Neuronal stem cell (in vitro differentiated cells): ENCODE results near the gene CDC42EP1. TPM values are rescaled to one million over a fixed set of nuclear protein-coding genes. Genes with fewer than 3 reads are reported as not detected.

Source experiments
- DNase-seq: peaks from one replicate; pipeline ENCODE4 v3.0.0-alpha.2; 2013; ENCODE audit warnings: low spot score
- H2AFZ ChIP-seq: one replicate; pipeline ENCODE4 v1.6.1; 2013; ENCODE audit warnings: mild to moderate bottlenecking, low read length, inconsistent platforms
- H2AK5ac ChIP-seq: 2 replicates; pipeline ENCODE4 v1.6.1; 2013; ENCODE audit warnings: low read depth, mild to moderate bottlenecking, inconsistent platforms, low read length, moderate library complexity, mixed read lengths
- H2BK120ac ChIP-seq: 2 replicates; pipeline ENCODE4 v1.6.1; 2013; ENCODE audit warnings: low read depth, mild to moderate bottlenecking, inconsistent platforms, low read length, moderate library complexity, mixed read lengths
- H2BK12ac ChIP-seq: one replicate; pipeline ENCODE4 v1.6.1; 2013; ENCODE audit warnings: low read length, inconsistent platforms
- H2BK15ac ChIP-seq: 2 replicates; pipeline ENCODE4 v1.6.1; 2013; ENCODE audit warnings: mild to moderate bottlenecking, low read length, inconsistent platforms, mixed read lengths
- H2BK5ac ChIP-seq: one replicate; pipeline ENCODE4 v1.6.1; 2013; ENCODE audit warnings: inconsistent platforms, mild to moderate bottlenecking, low read length, moderate library complexity
- H3K14ac ChIP-seq: one replicate; pipeline ENCODE4 v1.6.1; 2013; ENCODE audit warnings: low read length, inconsistent platforms
- H3K18ac ChIP-seq: 2 replicates; pipeline ENCODE4 v1.6.1; 2013; ENCODE audit warnings: low read length, inconsistent platforms
- H3K23ac ChIP-seq: 2 replicates; pipeline ENCODE4 v1.6.1; 2013; ENCODE audit warnings: low read depth, mild to moderate bottlenecking, mixed read lengths, low read length, inconsistent platforms; ENCODE audit not compliant: poor library complexity
- H3K27ac ChIP-seq: replicated peaks from 3 replicates; pipeline ENCODE4 v1.5.1; 2013; ENCODE audit warnings: low read length, inconsistent platforms
- H3K27me3 ChIP-seq, 3 experiments: 2 replicates each; pipeline ENCODE4 v1.6.1; 2013; ENCODE audit warnings: low read length in 3 of 3, mild to moderate bottlenecking in 2 of 3, inconsistent platforms in 1 of 3, low read depth in 1 of 3, mixed read lengths in 1 of 3, moderate library complexity in 1 of 3; ENCODE audit not compliant: control insufficient read depth in 3 of 3, insufficient read depth in 3 of 3
- H3K36me3 ChIP-seq, 2 donors: replicated peaks in 1 of 2; 2 replicates each; pipeline ENCODE4 v1.6.1; 2013; ENCODE audit warnings: low read length in 2 of 2; ENCODE audit not compliant: control insufficient read depth in 2 of 2, insufficient read depth in 2 of 2
- H3K4ac ChIP-seq: 2 replicates; pipeline ENCODE4 v1.6.1; 2013; ENCODE audit warnings: inconsistent platforms, mild to moderate bottlenecking, low read length, moderate library complexity
- H3K4me1 ChIP-seq, 2 donors: 1 replicate in 1 of 2; 2 replicates in 1 of 2; pipeline ENCODE4 v1.6.1; 2013; ENCODE audit warnings: low read length in 2 of 2, low read depth in 1 of 2; ENCODE audit not compliant: control insufficient read depth in 2 of 2, insufficient read depth in 1 of 2
- H3K4me2 ChIP-seq: one replicate; pipeline ENCODE4 v1.6.1; 2013; ENCODE audit warnings: mild to moderate bottlenecking, low read length, inconsistent platforms; ENCODE audit not compliant: insufficient read depth, poor library complexity, severe bottlenecking
- H3K4me3 ChIP-seq, 2 donors: 2 replicates each; pipeline ENCODE4 v1.5.1; 2013; ENCODE audit warnings: low read length in 2 of 2, mild to moderate bottlenecking in 2 of 2, inconsistent platforms in 1 of 2, moderate library complexity in 1 of 2
- H3K79me1 ChIP-seq: one replicate; pipeline ENCODE4 v1.6.1; 2013; ENCODE audit warnings: low read depth, mild to moderate bottlenecking, inconsistent platforms, low read length, moderate library complexity
- H3K9ac ChIP-seq: one replicate; pipeline ENCODE4 v1.6.1; 2013; ENCODE audit warnings: mild to moderate bottlenecking, low read depth, low read length, inconsistent platforms; ENCODE audit not compliant: poor library complexity
- H3K9me3 ChIP-seq, 2 donors: replicated peaks in 1 of 2; 2 replicates each; pipeline versions ENCODE3 to v1.6.1; 2013; ENCODE audit warnings: low read length in 2 of 2, mild to moderate bottlenecking in 2 of 2, inconsistent platforms in 1 of 2, low read depth in 1 of 2, mixed read lengths in 1 of 2, moderate library complexity in 1 of 2; ENCODE audit not compliant: control insufficient read depth in 2 of 2, insufficient read depth in 1 of 2
- H4K8ac ChIP-seq: one replicate; pipeline ENCODE4 v1.6.1; 2013; ENCODE audit warnings: low read depth, mild to moderate bottlenecking, inconsistent platforms, low read length, moderate library complexity
- H4K91ac ChIP-seq: one replicate; pipeline ENCODE4 v1.6.1; 2013; ENCODE audit warnings: low read length, low read depth, mild to moderate bottlenecking, inconsistent platforms; ENCODE audit not compliant: poor library complexity
- WGBS, 2 donors: extraction: QIAGEN DNeasy Blood & Tissue Kit; methylation state at CpG; one replicate each; pipeline ENCODE4 v1.1.7; 2013; ENCODE audit warnings: missing lambda C conversion rate in 2 of 2, mixed read lengths in 1 of 2; ENCODE audit not compliant: insufficient read length in 2 of 2, insufficient replicate concordance in 1 of 2; ENCODE audit errors: extremely low coverage in 2 of 2; 5-methylcytosine and 5-hydroxymethylcytosine counted together
- polyA plus RNA-seq, 2 experiments: library from polyadenylated mRNA; stranded (reverse); fragments of 200-250 nt; gene quantifications; one replicate each; pipeline ENCODE4 v1.2.3, GENCODE V29; 2013

The CDC42EP1 gene
- polyA plus RNA-seq (2013, experiment 1 of 2), result 16.9 TPM
- 16.2 TPM for polyA plus RNA-seq (2013, experiment 2 of 2)

GRCh38 chr22:37559901-37560607, at the start of gene CDC42EP1:
Gene CDC42EP1, plus strand, starts transcription at chr22:37560480. Its CDS starts 5,870 bp downstream, at chr22:37566350.
- peak within 1 kb of the TSS; percentile 97 for H2BK15ac ChIP-seq
- peaks cover 5% of the 10 kb centered on the region for H3K79me1 ChIP-seq
- H4K8ac ChIP-seq, result no peak within 1 kb of the TSS
- peak within 1 kb of the TSS; percentile 86 for H3K4ac ChIP-seq
- peak within 1 kb of the TSS; percentile 97 for H3K18ac ChIP-seq
- peaks cover 0 to 14% (median 0%) of the 10 kb centered on the region in 3 experiments for H3K27me3 ChIP-seq
- peak within 1 kb of the TSS; percentile 93 for H2AFZ ChIP-seq
- H4K91ac ChIP-seq, result no peak within 1 kb of the TSS
- no peaks in the 10 kb centered on the region for H3K9me3 ChIP-seq
- peak within 1 kb of the TSS; percentile 56 for H2BK120ac ChIP-seq
- no peak for DNase-seq
- peak within 1 kb of the TSS; percentile 43 for H2BK12ac ChIP-seq
- peak within 1 kb of the TSS; percentile 58 for H2BK5ac ChIP-seq
- no peak within 1 kb of the TSS for H3K27ac ChIP-seq
- H3K4me2 ChIP-seq, result peak within 1 kb of the TSS; percentile 96
- H2AK5ac ChIP-seq, result peak within 1 kb of the TSS; percentile 96
- peak within 1 kb of the TSS; percentile 75 for H3K14ac ChIP-seq
- H3K23ac ChIP-seq, result peak within 1 kb of the TSS; percentile 83
- H3K4me3 ChIP-seq, result peak within 1 kb of the TSS; percentile 85 to 86
- peaks cover 29 to 36% of the 10 kb centered on the region in 2 donors for H3K4me1 ChIP-seq
- WGBS, 2 donors, result no CpG with 5 or more reads among the region's 76 CpGs
- peaks cover 0 to 16% of the 10 kb centered on the region in 2 donors for H3K36me3 ChIP-seq
- H3K9ac ChIP-seq, result peak within 1 kb of the TSS; percentile 94

- no peak for DNase-seq
- no peak overlapping the region for H2BK15ac ChIP-seq
- no peaks in the 10 kb centered on the region for H3K27me3 ChIP-seq
- peak overlapping the region; percentile 25 for H3K14ac ChIP-seq
- peaks cover 2 to 31% of the 10 kb centered on the region in 2 donors for H3K36me3 ChIP-seq
- no peak overlapping the region for H3K23ac ChIP-seq
- H2AFZ ChIP-seq, result no peak overlapping the region
- H3K18ac ChIP-seq, result peak overlapping the region; percentile 90
- H2BK120ac ChIP-seq, result peak overlapping the region; percentile 63
- no peaks in the 10 kb centered on the region for H3K9me3 ChIP-seq
- no peak overlapping the region for H3K4me2 ChIP-seq
- peaks cover 36 to 46% of the 10 kb centered on the region in 2 donors for H3K4me1 ChIP-seq
- H3K4ac ChIP-seq, result peak overlapping the region; percentile 71
- no peak overlapping the region for H3K9ac ChIP-seq
- no CpG with 5 or more reads among the region's 6 CpGs for WGBS, 2 donors
- peak overlapping the region; percentile 47 for H2BK12ac ChIP-seq
- peak overlapping the region; percentile 65 for H2AK5ac ChIP-seq
- no peak overlapping the region for H2BK5ac ChIP-seq
- no peak overlapping the region for H4K8ac ChIP-seq
- H3K27ac ChIP-seq, result peak overlapping the region; percentile 88
- H4K91ac ChIP-seq, result no peak overlapping the region
- no peak overlapping the region for H3K4me3 ChIP-seq
- no peaks in the 10 kb centered on the region for H3K79me1 ChIP-seq
Measured at GRCh38 chr22:37511395-37512104, 48.7 kb upstream of the CDC42EP1 start.

GRCh38 chr22:37514526-37515051, 45.7 kb upstream of the CDC42EP1 start:
- no peak overlapping the region for H3K4ac ChIP-seq
- no peak overlapping the region for H2AFZ ChIP-seq
- no peak overlapping the region for H3K23ac ChIP-seq
- H3K36me3 ChIP-seq, result peaks cover 0 to 16% of the 10 kb centered on the region in 2 donors
- peak overlapping the region; percentile 82 for H2AK5ac ChIP-seq
- no peak overlapping the region for H3K14ac ChIP-seq
- no CpG with 5 or more reads among the region's 15 CpGs for WGBS, 2 donors
- H3K9me3 ChIP-seq, result peaks cover 0 to 1% of the 10 kb centered on the region in 2 donors
- H2BK120ac ChIP-seq, result no peak overlapping the region
- peaks cover 23 to 40% of the 10 kb centered on the region in 2 donors for H3K4me1 ChIP-seq
- no peak overlapping the region for H3K4me3 ChIP-seq
- H3K4me2 ChIP-seq, result no peak overlapping the region
- H3K27me3 ChIP-seq, result peaks cover under 1 to 18% (median 4%) of the 10 kb centered on the region in 3 experiments
- H2BK5ac ChIP-seq, result peak overlapping the region; percentile 31
- peak overlapping the region; percentile 33 for H3K18ac ChIP-seq
- H2BK15ac ChIP-seq, result peak overlapping the region; percentile 4
- no peak overlapping the region for H2BK12ac ChIP-seq
- no peaks in the 10 kb centered on the region for H3K79me1 ChIP-seq
- no peak for DNase-seq
- no peak overlapping the region for H4K91ac ChIP-seq
- H3K27ac ChIP-seq, result no peak overlapping the region
- no peak overlapping the region for H3K9ac ChIP-seq
- no peak overlapping the region for H4K8ac ChIP-seq
